AG09319 (cell line): ENCODE data around the gene TAF1B.

Experiments used
- DNase-seq: peaks from one replicate; pipeline ENCODE4 v3.0.0-alpha.2; 2010; ENCODE audit warnings: low read depth; ENCODE audit errors: extremely low read depth
- CTCF ChIP-seq: IDR thresholded peaks from 2 replicates; pipeline ENCODE4 v1.5.1; 2011; ENCODE audit warnings: low read depth, mild to moderate bottlenecking, inconsistent platforms, low read length, moderate library complexity

Gene TAF1B

GRCh38 chr2:9889812-9890261 is 46.6 kb downstream of the TAF1B start:
- DNase-seq: no peak
- TF ChIP-seq CTCF: no peak

GRCh38 chr2:9892236-9892635 is 49.0 kb downstream of the TAF1B start:
- TF ChIP-seq CTCF: no peak
- DNase-seq: no peak

GRCh38 chr2:9895669-9896590 is 52.7 kb downstream of the TAF1B start:
- TF ChIP-seq CTCF: no peak
- DNase-seq: no peak

- TF ChIP-seq CTCF: no peak
- DNase-seq: peak; percentile 74
Measured at GRCh38 chr2:9897331-9897737, 54.1 kb downstream of the TAF1B start.

- no peak for DNase-seq
- no peak for TF ChIP-seq CTCF
Measured at GRCh38 chr2:9897846-9898245, 54.6 kb downstream of the TAF1B start.

- TF ChIP-seq CTCF: no peak
- DNase-seq: no peak
Measured at GRCh38 chr2:9905413-9905812, 62.1 kb downstream of the TAF1B start.

- DNase-seq: no peak
- TF ChIP-seq CTCF: no peak
Measured at GRCh38 chr2:9907402-9907801, 64.1 kb downstream of the TAF1B start.
